Measurements from ENCODE around the gene PRR23E.

PRR23E gene

GRCh38 chr3:127171320-127171719 lies 21.6 kb upstream of the PRR23E start:
- TF ChIP-seq GATA3 (IDR thresholded peaks at IDR 0.05; ENCODE audit: low read depth, low read length) (no peak), GATA2 (IDR thresholded peaks at IDR 0.05; ENCODE audit: low read depth, low read length) (no peak)

- TF ChIP-seq GATA3 (IDR thresholded peaks at IDR 0.05; ENCODE audit: low read depth, low read length) (no peak), GATA2 (IDR thresholded peaks at IDR 0.05; ENCODE audit: low read depth, low read length) (no peak)
Measured at GRCh38 chr3:127171721-127172120, 21.2 kb upstream of the PRR23E start.

GRCh38 chr3:127172211-127172610 lies 20.7 kb upstream of the PRR23E start:
- TF ChIP-seq GATA2 (IDR thresholded peaks at IDR 0.05; ENCODE audit: low read depth, low read length) (no peak), GATA3 (IDR thresholded peaks at IDR 0.05; ENCODE audit: low read depth, low read length) (no peak)

GRCh38 chr3:127172781-127173515 lies 20.0 kb upstream of the PRR23E start:
- TF ChIP-seq GATA2 (IDR thresholded peaks at IDR 0.05; ENCODE audit: low read depth, low read length) (peak; percentile 98), GATA3 (IDR thresholded peaks at IDR 0.05; ENCODE audit: low read depth, low read length) (no peak; the same call in 1 of the 2 replicates)

- TF ChIP-seq GATA2 (IDR thresholded peaks at IDR 0.05; ENCODE audit: low read depth, low read length): no peak
- TF ChIP-seq GATA3 (IDR thresholded peaks at IDR 0.05; ENCODE audit: low read depth, low read length): no peak
Measured at GRCh38 chr3:127173516-127174166, 19.3 kb upstream of the PRR23E start.

GRCh38 chr3:127174284-127174683 lies 18.6 kb upstream of the PRR23E start:
- no peak for TF ChIP-seq GATA3 (IDR thresholded peaks at IDR 0.05; ENCODE audit: low read depth, low read length)
- no peak for TF ChIP-seq GATA2 (IDR thresholded peaks at IDR 0.05; ENCODE audit: low read depth, low read length)

GRCh38 chr3:127174715-127175140 lies 18.2 kb upstream of the PRR23E start:
- no peak for TF ChIP-seq GATA2 (IDR thresholded peaks at IDR 0.05; ENCODE audit: low read depth, low read length)

- no peak for TF ChIP-seq GATA2 (IDR thresholded peaks at IDR 0.05; ENCODE audit: low read depth, low read length)
- TF ChIP-seq GATA3 (IDR thresholded peaks at IDR 0.05; ENCODE audit: low read depth, low read length): no peak
Measured at GRCh38 chr3:127175272-127175671, 17.7 kb upstream of the PRR23E start.

- no peak for TF ChIP-seq GATA2 (IDR thresholded peaks at IDR 0.05; ENCODE audit: low read depth, low read length)
- no peak for TF ChIP-seq GATA3 (IDR thresholded peaks at IDR 0.05; ENCODE audit: low read depth, low read length)
Measured at GRCh38 chr3:127177226-127177625, 15.7 kb upstream of the PRR23E start.

GRCh38 chr3:127180859-127181258 lies 12.1 kb upstream of the PRR23E start:
- TF ChIP-seq GATA2 (IDR thresholded peaks at IDR 0.05; ENCODE audit: low read depth, low read length): 0 out of 2 replicates have a peak, but pooled peaks have one; percentile 9
- no peak for TF ChIP-seq GATA3 (IDR thresholded peaks at IDR 0.05; ENCODE audit: low read depth, low read length)

GRCh38 chr3:127182431-127182830 lies 10.5 kb upstream of the PRR23E start:
- no peak for TF ChIP-seq GATA2 (IDR thresholded peaks at IDR 0.05; ENCODE audit: low read depth, low read length)
- TF ChIP-seq GATA3 (IDR thresholded peaks at IDR 0.05; ENCODE audit: low read depth, low read length): no peak

- no peak for TF ChIP-seq GATA2 (IDR thresholded peaks at IDR 0.05; ENCODE audit: low read depth, low read length)
- TF ChIP-seq GATA3 (IDR thresholded peaks at IDR 0.05; ENCODE audit: low read depth, low read length): no peak
Measured at GRCh38 chr3:127182848-127183714, 9.8 kb upstream of the PRR23E start.

- TF ChIP-seq GATA2 (IDR thresholded peaks at IDR 0.05; ENCODE audit: low read depth, low read length) (no peak), GATA3 (IDR thresholded peaks at IDR 0.05; ENCODE audit: low read depth, low read length) (no peak)
Measured at GRCh38 chr3:127183931-127184869, 8.7 kb upstream of the PRR23E start.

All from SH-SY5Y (cell line).